HG03196 (cell line): Measurements from ENCODE around the gene PIMREG.

Source experiments
- ATAC-seq: cut with Tn5 transposase; IDR thresholded peaks from one replicate; pipeline ENCODE4 v1.9.1; 2021; ENCODE audit not compliant: unreplicated experiment

The PIMREG gene

DNA sequence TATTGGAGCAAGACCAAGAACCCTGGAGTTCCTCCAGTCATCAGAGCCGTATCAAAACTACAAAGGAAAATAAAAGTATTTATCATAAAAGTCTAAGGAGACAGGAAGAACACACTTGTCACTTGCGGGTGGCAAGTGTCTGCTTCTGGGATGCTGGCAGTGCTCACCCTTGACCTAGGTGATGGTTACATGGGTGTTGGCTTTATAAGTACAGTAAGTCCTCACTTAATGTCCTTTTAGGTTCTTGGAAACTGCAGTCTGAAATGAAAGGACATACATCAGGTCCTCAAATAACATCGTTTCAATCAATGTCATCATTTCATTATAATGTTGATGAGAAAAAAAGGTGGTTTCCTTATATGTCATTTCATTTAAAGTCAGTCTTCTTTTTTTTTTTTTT, 6.3 kb upstream of the PIMREG start:
- ATAC-seq = no peak

DNA sequence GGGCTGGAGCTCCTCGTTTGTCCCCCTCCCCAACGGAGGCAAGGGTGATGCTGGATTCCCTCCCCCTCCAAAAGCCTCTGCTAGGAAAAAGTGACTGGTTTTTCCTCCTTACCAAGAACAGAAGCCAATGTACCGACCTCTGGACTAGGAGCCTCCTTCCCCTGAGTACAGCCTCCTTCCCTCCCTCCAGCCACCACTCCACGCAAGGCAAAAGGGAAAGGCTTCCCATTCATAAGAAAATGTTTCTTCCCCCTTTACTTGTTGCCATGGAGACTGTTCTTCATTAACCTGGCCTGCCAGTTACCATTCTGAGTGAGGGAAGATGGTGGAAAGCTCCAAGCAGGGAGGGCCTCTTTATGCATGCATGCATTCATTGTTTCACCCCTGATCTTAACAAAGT, 4.3 kb upstream of the PIMREG start:
- ATAC-seq = no peak

DNA sequence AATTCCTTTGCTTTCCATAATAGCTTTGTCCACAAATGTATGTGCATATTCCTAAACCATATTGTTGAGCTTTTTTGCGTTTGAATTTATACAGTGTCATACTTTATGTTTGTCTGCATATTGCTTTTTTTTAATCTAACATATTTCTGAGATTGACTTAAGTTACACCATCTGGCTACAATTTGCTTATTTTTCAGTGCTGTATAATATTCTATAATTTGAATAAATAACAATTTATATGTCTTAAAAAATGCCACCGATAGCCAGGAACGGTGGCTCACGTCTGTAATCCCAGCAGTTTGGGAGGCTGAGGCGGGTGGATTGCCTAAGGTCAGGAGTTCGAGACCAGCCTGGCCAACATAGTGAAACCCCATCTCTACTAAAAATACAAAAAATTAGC, 1.5 kb upstream of the PIMREG start:
- no peak for ATAC-seq

DNA sequence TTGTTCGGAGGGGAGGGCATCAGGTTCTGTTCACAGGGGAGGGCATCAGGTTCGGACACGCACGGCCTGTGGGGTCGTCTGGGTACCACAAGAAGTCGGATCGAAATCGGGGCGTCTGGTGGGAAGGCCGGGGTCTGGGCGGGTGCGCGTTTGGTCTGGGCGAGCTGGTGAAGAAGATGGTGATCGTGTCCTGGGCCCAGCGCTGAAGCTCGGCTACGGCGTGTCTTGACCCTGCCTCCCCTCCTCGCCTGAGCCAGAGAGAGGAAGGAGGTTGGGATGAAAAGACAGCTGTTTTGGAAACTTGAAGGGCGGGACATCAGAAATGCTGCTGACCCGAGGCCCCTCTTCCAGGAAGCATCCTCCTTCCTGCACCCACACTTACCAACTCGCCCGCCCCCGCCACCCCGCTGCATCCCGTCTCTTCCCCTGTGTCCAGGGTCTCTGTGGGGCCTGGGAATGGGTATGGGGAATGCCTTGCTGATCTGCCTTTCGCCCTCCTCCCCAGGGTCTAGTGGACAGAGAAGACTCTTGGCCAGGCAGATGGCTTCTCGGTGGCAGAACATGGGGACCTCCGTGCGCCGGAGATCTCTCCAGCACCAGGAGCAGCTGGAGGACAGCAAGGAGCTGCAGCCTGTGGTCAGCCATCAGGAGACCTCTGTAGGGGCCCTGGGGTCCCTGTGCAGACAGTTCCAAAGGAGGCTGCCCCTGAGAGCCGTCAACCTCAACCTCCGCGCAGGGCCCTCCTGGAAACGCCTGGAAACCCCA, 498 bp downstream of the PIMREG start:
- no peak for ATAC-seq

DNA sequence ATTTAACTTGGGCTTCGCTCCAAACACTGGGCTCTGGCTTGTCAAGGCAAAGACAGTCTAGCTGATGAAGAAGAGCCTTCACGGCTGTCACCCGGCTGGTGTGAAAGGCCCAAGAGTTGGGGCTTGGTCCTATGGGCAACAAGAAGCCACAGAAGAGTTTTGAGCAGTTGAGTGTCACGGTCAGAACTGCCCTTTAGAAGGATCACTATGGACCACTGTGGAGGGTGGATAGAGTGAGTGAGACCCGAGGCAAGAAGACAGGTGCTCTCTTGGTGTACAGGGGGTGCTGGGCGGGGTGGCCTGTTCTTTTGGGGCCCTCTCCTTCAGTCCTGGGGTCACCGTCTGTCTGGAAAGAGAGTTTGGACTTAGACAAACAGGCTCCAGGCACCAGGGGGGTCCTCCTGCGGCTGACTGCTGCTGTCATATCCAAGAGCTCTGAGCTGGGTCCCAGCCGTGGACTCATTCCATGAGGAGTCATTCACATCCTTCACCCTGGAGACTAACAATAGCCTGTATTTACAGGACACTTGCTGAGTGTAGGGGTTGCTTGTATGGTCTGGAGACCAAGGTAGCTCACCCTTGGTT, 2.4 kb downstream of the PIMREG start:
- ATAC-seq = no peak

DNA sequence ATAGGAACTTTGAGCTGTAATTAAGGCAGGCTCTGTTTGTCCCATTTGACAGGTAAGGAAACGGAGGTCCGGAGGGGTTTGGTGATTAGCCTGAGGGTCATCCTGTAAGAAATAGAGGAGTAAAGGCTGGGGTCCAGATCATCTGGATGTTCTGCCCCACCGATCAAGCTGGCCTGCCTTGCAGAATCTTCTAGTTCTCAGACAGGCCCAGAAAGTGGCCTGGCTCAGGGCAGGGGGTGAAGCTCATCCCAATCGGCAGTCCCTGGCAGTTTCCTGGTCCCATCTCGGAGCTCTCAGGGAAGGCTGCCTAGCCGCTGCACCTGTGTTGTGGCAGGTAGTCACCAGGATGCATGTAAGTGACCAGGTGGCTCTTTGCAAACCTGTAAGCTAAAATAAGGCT, 4.2 kb downstream of the PIMREG start:
- no peak for ATAC-seq

DNA sequence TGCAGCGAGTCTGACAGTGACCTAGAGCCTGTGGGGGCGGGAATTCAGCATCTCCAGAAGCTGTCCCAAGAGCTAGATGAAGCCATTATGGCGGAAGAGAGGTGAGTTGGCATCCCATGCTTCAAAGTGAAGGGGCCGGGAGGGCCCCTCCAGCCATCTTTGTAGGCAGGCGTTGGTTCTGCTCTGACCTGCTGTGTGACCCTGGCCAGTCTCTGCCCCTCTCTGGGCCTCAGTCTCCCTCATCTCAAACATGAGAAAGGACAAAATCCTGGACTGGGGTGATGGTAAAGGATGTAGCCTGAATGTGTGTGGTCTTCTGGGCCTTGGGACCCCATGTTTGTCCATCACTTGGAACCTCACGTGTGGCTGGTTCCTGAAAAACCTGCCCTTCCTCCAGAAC, 5.1 kb downstream of the PIMREG start:
- ATAC-seq = no peak

DNA sequence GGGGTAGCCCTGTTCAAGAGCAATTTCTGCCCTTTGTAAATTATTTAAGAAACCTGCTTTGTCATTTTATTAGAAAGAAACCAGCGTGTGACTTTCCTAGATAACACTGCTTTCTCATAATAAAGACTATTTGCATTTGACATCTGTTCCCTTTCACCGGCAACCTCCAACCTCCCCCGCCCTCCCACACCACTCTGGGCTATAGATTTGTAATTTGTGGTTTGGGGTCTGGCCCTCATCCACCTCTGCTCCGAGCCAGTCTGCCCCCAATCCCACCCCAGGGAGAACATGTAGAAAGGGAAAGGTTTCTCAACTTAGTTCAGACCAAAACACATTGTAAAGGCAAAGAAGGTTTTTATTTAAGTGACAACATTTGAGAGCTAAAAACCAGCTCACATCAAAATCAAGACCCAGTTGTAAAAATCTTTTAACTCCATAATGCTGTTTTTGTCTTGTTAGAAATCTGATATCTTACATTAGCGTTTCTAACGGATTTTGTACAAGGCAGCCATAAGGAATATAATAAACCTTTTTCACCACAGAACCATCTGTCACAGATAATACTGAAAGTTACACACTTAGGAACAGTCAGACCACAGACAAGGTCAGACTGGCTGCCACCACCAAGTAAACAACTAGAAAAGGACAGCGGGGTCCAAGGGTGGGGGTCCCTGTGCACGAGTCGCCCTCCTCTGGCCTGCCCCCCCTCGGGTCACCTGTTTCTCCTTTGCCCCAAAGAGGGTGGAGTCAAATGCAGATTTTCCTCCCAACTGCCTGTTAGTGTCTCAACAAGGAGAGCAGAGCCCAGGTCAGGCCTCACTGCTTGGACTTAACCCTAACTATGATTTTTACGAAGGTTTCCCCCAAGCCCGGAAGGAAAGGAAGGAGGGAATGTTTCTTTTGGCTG, 6.9 kb downstream of the PIMREG start:
- ATAC-seq = no peak

DNA sequence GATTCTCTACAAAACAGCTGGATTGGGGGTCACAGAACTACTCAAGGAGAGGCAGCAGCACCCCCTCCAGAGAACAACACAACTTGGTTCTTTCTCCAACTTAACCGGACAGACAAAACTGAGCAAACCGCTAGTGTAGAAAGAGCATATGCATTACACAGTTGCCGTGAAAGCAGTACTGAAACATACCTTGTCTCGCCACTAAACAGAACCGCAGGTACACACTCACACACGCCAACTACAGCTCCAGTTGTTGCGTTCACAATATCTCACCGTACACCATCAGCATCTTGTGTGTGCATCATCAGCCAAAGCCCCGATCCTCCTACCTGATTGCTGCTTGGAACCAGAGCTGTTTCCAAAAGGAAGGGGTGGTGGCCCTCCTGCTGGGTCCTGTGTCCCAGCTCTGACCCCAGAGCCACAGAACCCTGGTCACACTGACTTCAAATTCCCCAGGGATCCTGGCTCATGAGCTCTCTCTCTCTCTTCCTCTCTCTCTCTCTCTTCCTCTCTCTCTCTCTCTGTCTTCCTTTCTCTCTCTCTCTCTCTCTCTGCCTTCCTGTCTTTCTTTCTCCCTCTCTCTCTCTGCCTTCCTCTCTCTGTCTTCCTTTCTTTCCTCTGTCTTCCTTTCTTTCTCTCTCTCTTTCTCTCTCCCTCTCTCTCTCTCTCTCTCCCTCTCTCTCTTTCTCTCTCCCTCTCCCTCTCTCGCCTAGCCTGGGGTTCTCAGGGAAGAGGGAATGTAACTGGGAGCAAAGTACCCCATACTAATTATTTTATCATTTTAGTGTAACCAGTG, 8.4 kb downstream of the PIMREG start:
- ATAC-seq = no peak

DNA sequence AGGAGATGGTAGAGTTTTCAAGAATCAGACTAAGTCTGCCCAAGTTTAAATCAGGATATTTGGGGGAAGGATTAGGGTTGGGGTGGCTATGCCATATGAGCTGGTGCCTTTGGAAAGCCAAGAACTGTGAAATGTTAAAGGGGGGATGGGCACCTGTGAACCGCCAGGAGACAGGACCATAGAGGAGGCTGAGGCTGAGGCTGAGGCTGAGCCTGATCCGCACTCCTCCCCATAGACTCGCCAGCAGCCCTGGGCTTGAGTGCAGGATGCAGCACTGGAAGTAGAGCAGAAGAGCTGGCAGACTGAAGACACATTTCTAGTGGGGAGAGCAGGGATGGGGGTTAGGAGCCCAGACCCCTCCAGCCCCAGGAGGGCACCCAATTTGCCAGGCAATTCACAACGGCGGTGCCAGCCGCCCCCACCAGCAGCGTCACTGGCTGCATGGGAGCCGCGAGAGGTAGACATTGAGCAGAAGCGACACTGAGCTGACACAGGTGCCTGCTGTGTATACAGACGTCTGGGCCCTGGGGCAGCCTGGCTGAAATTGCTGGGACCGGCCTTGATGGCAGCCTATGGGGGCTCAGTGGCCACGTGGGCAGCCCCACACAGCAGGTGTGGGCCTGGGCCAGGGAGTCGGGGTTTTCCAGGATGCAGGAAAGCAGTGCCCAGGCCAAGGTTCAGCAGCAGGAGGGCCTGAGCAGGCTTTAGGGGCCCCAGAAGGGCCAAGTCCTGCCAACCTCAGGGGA, 9.2 kb downstream of the PIMREG start:
- ATAC-seq = no peak

DNA sequence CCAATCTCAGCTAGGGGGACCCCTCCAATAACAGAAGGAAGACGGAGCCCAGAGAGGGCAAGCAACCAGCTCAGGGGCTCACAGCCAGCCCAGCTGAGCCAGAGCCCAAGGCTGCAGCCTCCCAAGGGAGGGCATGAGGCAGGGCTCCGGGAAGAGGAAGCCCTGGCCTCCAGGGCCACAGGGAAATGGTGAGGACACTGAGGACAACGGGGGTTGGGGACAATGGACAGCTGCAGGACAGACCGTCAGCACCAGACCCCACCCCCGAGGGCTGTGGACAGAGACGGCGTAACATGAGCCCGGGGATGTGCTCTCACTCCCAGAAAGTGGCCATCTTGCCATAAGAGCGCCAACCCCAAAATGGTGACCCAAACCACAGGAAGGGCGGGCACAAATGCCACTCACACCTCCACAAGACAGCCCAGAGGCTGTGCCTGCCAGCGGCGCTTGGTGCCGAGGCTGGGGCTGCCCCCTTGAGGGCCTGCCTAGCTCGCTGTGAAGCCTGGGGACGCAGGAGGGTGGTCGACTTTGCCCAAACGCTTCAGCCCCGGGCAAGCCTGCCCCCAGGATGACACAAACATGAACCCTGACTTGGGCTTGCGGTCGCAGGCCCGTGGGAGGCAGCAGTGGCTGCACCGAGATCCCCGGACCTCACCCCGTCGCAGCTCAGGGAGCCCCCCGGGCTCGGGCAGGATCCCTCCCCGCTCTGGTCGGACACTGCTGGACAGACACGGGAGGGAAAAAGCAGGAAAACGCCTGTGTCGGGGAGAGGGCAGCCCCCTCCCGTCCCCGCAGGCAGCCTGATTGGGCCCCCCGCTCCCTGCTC, 10.5 kb downstream of the PIMREG start:
- no peak for ATAC-seq

DNA sequence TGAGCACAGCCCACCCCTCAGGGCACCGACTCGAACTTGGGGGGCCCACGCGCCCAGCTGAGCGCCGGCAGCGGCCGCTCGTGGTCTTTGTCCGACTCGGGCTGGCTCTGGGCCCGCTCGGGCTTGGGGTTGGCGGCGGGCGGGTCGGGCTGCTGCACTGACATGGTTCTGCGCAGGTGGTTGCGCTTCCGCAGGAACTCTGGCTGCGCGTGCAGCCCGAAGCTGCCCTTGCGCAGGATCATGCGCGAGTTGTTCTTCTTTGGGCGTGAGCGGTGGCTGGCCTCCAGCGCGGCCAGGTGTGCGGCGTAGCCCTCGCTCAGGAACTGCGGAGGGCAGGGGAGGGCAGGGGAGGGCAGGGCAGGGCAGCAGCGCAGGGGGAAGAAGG, 11.1 kb downstream of the PIMREG start:
- ATAC-seq = no peak

DNA sequence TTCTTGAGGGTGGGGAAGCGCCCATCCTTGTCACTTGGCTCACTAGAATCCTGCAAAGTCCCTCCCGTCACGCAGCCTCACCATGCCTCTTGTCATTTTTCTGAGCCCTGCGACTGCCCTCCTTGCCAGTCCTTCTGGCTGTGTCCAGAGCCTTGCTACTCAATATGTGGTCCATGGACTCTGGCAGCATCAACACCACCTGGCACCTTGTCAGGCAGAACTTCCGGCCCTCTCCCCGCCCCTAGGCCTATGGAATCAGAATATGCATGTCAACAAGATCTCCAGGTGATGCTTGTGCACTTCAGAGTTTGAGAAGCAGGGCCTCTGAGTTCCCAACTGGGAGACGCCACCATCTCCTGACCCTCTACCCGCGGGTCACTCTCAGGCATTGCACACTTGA, 12.1 kb downstream of the PIMREG start:
- no peak for ATAC-seq

DNA sequence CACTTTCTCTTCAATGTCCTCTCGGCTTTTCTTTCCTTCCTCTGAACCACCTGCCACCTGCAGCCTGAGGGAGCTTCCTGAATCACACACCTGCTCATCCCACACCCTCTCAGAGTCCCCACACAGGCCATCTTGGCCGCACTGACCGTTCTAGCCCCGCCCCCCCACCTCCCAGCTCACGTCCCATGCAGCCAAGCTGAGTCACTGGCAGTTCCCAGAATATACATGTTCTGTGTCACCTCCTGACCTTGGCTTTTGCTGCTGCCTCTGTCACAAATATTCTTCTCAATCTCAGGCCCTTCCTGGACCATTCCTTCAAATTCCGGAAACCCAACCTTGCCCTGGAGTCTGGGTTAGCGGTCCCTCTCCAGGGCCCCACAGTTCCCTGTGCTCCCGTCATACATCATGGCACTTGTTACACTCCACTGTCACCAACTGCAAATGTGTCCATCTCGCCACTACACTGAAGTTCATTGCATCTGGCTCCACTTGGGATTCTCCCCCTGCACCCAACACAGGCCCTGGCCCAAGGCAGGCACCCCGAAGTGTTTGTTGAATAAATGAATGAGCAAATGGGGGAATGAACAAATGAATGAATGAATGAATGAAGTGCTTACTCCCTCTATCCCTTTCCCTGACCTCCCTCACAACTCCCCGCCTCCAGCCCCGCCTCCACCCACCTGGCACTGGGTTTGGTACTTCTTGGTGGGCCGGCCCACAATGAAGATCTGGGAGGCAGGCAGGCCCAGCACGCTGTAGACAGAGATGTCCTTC, 12.8 kb downstream of the PIMREG start:
- no peak for ATAC-seq

DNA sequence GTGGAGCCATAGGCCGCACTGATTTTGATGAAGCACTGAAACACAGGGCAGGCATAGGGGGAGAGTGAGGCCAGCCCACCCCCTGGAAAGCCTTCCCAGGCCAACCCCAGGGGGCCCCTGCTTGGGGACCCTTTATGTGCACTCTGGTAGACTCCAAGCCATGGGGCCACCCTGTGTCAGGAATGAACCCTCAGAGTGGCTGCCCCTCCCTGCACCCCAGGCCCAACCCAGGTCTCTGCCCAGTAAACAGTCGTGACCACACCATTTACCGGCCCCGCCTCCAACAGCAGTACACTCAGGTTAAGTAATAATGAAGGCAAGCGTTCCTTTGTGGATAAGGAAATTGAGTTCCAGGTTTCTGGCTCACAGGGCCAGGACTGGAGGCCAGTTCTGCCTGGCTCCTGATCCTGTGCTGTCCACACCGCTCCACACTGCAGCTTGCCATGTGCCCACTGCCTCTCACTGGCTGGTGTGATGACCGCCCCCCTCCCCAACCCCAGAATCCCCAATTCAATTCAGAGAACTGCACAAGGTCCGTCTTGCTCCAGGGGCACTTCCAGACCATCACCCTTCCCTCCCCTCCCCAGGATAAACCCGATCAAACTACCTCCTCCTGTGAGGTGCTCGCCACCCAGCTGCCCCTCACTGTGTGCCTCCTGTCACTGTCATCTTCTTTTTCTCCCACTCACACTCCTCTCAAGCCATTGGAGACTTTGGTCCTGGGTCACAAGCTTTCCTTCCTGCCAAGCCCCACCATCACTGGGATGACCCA, 13.6 kb downstream of the PIMREG start:
- no peak for ATAC-seq

DNA sequence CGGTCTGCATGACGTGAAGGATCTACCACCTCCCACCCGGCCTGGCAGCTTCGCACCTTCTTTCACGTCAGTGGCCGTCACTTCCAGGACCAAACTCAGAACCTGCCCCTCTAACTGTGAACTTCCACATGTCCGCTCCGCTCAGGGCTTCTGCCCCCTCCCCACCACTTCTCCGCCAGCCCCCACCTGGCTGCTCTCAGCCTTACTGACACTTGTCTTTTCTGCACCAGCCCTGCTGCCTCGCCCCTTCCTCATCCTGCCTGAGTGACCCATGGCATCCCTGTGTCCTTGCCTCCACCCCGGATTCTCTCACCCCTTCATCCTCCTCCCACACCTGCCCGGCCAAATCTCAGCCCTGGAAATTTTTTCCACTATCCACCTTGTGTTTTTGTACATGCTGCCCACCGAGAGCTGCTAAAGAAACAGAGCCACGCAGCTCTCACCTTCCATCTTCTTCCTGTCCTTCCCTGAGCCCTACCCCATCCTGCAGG, 14.2 kb downstream of the PIMREG start:
- no peak for ATAC-seq

DNA sequence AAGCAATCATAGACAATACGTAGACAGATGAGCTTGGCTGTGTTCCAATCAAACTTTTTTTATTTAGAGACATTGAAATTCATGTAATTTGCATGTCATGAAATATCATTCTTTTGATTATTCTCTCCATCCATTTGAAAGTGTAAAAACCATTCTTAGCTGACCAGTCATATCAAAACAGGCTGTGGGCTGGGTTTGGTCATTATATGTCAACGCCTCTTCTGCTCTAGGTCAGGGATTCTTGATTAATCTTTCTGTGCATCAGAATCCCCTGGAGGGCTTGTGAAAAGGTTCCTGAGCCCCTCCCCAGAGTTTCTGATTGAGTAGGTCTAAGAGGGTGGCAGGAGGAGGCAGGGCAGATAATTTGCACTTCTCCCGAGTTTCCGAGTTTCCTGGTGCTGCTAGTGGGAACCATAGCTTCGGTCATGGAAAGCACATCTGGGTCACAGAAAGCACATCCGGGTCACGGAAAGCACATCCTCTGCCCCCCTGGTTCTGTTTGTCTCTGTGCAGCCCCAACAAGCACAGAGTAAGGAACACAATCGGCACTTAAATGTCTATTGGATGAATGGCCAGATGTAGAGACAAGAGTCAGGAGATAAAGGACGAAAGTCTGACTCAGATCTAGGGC, 16.4 kb downstream of the PIMREG start:
- no peak for ATAC-seq
